T-helper 2 cell (primary cell): ENCODE data around the gene PSMD5.
"Not testable (repeated sequence)": the region's sequence is repeated elsewhere in the genome, so short reads cannot be mapped to it uniquely, and the experiment has no call there.

ENCODE experiments used
- DNase-seq, 5 experiments: peaks; one replicate each; pipeline versions ENCODE4 v3.0.0 to v3.0.0-alpha.2; 2012 to 2022

Gene PSMD5

DNA sequence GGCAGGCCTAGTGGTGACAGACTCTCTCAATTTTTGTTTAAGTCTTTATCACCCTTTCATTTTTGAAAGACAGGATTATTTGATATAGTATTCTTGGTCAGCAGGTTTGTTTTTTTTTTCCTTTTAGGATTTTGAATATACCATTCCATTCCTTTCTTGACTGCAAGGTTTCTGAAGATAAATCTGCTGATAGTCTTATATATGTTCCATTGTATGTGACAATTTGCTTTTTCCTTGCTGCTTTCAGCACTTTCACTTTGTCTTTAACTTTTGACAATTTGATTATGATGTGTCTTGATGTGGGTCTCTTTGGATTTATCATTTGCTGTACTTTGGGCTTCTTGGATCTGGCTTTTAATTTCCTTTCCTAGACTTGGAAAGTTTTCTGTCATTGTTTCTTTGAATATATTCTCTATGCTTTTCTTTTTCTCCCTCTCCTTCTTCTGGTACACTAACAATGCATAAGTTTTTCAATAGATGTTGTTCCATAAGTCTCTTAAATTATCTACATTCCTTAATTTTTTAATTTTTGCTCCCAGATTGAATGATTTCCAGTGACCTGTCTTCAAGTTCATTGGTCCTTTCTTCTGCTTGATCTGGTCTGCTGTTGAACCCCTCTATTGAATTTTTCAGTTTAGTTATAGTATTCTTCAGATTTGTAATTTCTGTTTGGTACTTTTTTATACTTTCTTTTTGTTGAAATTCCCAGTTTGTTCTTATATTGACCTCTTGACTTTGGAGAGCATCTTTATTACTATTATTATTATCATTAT, 34.9 kb downstream of the PSMD5 start:
- no peak for DNase-seq

DNA sequence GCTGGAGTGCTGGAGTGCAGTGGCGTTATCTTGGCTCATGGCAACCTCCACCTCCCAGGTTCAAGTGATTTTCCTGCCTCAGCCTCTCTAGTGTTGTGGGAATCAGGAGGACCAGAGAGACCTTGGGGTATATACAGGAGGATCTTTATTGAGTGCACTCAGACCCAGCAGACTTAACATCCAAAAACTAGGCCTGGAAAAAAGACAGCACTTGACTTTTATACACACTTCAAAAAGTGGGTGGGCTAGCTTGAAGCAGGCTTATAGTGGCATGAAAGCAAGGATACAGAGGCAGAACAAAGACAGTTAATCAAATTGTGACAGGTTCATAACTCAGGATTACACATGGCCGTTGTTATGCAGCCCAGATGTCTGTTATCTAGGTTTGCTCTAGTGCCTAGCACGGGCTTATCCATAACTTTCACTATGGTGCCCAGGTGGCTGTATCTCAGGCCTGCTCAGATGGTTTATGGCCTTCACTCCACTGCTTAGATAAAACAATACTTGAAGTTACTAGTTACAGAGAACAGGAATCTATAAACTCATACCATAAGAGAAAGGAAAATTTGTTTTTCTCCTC, 37.8 kb downstream of the PSMD5 start:
- not testable (repeated sequence) for DNase-seq

DNA sequence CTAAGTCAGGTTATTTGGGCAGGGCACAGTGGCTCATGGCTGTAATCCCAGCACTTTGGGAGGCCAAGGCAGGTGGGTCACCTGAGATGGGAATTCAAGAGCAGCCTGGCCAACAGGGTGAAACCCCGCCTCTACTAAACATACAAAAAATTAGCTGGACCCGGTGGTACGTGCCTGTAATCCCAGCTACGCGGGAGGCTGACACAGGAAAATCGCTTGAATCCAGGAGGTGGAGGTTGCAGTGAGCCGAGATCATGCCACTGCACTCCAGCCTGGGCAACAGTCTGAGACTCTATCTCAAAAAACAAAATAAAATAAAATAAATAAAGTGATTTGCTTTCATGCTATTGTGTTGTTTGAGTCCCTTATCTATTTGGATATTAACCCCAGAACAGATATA, 41.3 kb downstream of the PSMD5 start:
- DNase-seq: no peak

- peak; percentile 65 to 94 (median 76) for DNase-seq
Measured at GRCh38 chr9:120792898-120793765, 49.6 kb downstream of the PSMD5 start, which contains the start of gene FBXW2. TSS of gene FBXW2 (minus strand) at chr9:120793416. CDS start at chr9:120788258, 5,158 bp downstream.

DNA sequence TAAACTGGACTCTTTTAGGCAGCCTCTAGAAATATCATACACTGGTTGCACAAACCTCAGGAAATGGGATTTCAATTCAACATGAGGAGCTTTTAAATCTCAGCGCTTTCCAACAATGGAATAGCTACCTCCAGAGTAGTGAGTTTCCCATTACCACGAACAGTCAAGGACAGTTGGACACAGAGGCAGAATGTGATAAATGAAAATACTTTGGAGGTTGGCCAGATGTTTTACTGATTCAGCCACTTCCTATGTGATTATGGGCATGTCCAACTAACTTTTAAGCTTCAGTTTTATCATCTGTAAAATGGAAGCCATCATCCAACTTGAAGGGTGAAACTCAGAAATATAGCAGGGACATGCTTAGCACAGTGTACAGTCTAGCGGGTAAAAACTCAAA, 51.6 kb downstream of the PSMD5 start:
- DNase-seq: no peak

DNA sequence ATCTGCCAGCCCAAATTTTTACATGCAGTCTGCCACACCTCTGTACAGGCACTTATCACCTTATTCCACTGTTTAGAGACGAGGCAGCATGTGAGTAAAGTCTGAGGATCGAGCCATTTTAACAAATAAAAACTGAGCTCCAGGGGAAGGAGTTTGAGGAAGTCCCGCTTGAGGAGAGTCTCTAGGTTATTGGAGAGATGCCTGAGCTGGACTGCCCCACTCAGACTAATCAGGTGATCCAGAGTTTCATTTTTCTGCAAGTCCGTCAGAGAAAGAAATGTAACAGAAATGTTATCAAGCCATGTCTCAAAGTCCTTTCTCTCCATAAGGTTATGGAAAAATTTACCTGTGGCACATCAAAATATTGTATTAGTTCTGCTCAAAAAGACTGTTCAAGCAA, 54.8 kb downstream of the PSMD5 start:
- no peak for DNase-seq

GRCh38 chr9:120783602-120784047, 59.1 kb downstream of the PSMD5 start:
- DNase-seq: no peak

GRCh38 chr9:120781236-120781635, 61.5 kb downstream of the PSMD5 start:
- no peak for DNase-seq

- no peak for DNase-seq
Measured at GRCh38 chr9:120780367-120780766, 62.4 kb downstream of the PSMD5 start.

GRCh38 chr9:120779227-120779626, 63.5 kb downstream of the PSMD5 start:
- DNase-seq: no peak

DNA sequence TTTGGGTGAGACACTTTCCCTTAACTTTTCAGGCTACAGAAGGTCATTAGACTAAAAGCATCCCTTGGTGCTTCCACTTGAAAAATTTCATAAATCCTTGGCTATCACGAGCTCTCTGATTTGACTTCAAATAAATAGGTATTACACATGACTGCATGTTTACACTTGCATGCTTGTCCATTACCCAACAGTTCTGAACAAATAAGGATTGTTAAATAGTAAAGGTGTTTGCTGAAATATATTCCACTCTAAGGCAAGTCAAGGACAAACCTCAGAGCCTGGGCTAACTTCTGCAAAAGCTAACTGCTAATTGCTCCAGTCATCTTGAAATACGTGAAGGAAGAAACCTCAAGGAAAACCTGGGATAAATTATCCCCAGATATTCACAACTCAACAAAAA, 64.0 kb downstream of the PSMD5 start:
- no peak for DNase-seq

- no peak for DNase-seq
Measured at GRCh38 chr9:120777229-120777628, 65.5 kb downstream of the PSMD5 start.

DNA sequence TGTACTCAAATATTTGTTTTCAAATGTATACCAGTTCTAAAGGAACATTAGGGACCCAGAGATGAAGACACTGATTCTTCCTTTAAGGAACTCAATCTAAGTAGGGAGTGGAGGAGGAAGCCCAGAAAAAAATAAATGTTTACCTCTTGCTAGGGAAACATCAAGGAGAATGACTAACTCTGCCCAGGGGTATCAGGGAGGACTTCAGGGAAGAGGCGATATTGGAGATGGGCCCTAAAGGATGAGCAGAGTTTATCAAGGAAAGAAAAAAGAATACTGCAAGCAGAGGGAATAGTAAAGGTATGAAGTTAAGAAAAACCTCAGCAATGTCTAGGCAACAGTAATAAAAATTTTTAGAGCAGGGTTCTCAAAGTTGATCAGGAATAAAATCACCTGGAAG, 65.9 kb downstream of the PSMD5 start:
- no peak for DNase-seq

GRCh38 chr9:120775859-120776258, 66.9 kb downstream of the PSMD5 start:
- DNase-seq: no peak

GRCh38 chr9:120774719-120775118, 68.0 kb downstream of the PSMD5 start:
- DNase-seq: no peak

DNA sequence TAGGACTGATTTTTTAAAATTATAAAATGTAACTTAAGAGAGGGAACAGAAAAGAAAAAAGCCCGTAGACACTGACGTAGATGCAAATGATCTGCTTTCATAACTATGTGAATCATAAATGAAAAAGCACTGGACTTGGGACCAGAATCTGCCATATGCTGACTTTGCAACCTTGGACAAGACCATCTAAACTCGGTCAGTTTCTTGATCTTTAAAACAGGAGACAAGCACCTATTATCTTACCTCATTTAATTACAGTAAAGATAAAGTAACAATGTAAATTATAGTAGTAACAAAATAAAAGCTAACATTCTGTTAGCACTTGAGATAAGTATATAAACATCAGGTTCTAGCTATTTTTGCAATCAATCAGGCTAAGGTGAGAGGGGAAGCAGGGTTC, 69.5 kb downstream of the PSMD5 start:
- DNase-seq: no peak

DNA sequence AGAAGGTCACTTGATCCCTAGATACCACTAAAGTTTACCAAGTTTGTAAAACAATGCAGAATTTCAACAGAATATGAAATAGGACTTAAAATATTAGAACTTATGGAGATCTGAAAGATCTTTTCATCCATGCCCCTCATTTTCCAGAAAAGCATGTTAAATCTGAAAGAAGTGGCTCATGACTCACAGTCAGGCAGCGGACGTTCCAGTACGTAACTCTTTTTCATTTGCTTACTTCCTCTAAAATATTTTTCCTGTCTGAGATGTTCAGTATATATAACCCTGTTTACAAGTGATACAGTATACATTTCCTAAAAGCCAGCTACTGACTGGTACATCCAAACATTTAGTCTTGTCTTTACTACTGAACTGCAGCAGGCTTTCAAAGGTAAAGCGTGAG, 71.8 kb downstream of the PSMD5 start:
- no peak for DNase-seq

- peak in 1 of 5 experiments; percentile 72 for DNase-seq
Measured at GRCh38 chr9:120768886-120769285, 73.8 kb downstream of the PSMD5 start.

DNA sequence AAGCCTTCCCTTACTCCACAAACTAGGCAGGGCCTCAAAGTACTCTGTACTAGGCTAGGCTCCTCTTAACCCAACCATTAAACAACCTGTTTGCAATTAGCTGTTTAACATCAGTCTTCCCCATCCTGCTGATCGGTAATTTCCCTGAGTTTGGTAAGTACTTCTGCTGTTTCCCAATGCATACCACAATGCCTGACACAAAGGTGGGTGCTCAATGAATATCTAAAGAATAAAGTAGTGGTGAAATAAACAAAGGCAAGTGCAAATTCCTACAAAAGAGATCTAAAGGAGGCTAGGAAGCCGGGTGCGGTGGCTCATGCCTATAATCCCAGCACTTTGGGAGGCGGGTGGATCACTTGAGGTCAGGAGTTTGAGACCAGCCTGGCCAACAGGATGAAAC, 74.5 kb downstream of the PSMD5 start:
- DNase-seq: no peak

GRCh38 chr9:120767451-120767850, 75.3 kb downstream of the PSMD5 start:
- no peak for DNase-seq
